ENCODE data around the gene GCG. TPM values are rescaled to one million over a fixed set of nuclear protein-coding genes. Genes with fewer than 3 reads are reported as not detected.

Gene GCG
- total RNA-seq, 1 experiment from 2014 or later, result not detected

DNA sequence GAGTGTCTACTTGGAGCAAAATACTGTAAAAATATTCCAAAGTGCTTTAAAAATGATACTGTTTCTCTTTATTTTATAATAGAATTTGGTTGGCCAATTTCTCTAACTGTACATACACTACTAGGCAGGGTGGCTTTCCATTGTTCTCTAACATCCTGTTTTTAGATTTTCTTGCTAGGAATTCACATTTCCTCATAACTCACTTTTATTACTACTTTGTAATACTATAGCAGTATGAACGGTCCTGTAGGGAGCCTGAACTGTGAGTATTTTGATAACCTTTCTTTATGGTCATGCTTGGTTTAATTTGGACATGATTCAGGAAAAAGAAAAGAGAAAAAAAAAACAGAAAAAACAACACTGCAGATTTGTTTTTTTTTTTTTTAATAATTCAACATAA is 37.8 kb downstream of the GCG start:
- H3K27me3 ChIP-seq (ENCODE audit: insufficient read depth, low read length), result no peaks in the 10 kb centered on the region
- no peak overlapping the region for H3K27ac ChIP-seq (ENCODE audit: low read depth, low read length)
- no peak overlapping the region for H3K4me3 ChIP-seq (replicated peaks in 1 of 2; ENCODE audit: low read depth in 1 of 2, low read length in 2 of 2)
- intact Hi-C loops (cut with micrococcal nuclease), result no loop called here
- H4K20me1 ChIP-seq (ENCODE audit: insufficient read depth), result no peaks in the 10 kb centered on the region
- ATAC-seq (no peak), DNase-seq (ENCODE audit: low read depth, low spot score) (no peak)
- H3K9me2 ChIP-seq (ENCODE audit: insufficient read depth), result no peaks in the 10 kb centered on the region
- ChIA-PET CTCF (no interaction called here), RAD21 (ENCODE audit: low non-redundant PET in 1 of 2, low total read pairs in 2 of 2, uncharacterized antibody in 2 of 2, unreplicated experiment in 2 of 2) (no interaction called here), POLR2A (no interaction called here)
- no peaks in the 10 kb centered on the region for H3K79me2 ChIP-seq (ENCODE audit: insufficient read depth, low read length)
- H3K4me1 ChIP-seq (ENCODE audit: control insufficient read depth in 1 of 2, insufficient read depth in 2 of 2, low read length in 2 of 2), result peaks cover 2 to 15% of the 10 kb centered on the region in 2 experiments; a peak in 1 of 4 replicates
- H3K4me2 ChIP-seq (ENCODE audit: low read length), result no peak overlapping the region
- H3K9me3 ChIP-seq (ENCODE audit: control insufficient read depth in 1 of 2, insufficient read depth in 1 of 2, low read depth in 1 of 2, low read length in 2 of 2), result no peaks in the 10 kb centered on the region; a peak in 1 of 4 replicates
- no TSS peak for BruUV-seq (replicated peaks)
- no peak for TF ChIP-seq SRF (IDR thresholded peaks at IDR 0.05; ENCODE audit: low read depth)
- TF ChIP-seq CEBPB (IDR thresholded peaks at IDR 0.05; ENCODE audit: low read depth), result no peak
- no peak for TF ChIP-seq ZFX (IDR thresholded peaks at IDR 0.05)
- TF ChIP-seq YY1 (IDR thresholded peaks at IDR 0.05; ENCODE audit: extremely low read depth, insufficient replicate concordance, low read depth, low read length), result no peak
- TF ChIP-seq, protein P1, sequence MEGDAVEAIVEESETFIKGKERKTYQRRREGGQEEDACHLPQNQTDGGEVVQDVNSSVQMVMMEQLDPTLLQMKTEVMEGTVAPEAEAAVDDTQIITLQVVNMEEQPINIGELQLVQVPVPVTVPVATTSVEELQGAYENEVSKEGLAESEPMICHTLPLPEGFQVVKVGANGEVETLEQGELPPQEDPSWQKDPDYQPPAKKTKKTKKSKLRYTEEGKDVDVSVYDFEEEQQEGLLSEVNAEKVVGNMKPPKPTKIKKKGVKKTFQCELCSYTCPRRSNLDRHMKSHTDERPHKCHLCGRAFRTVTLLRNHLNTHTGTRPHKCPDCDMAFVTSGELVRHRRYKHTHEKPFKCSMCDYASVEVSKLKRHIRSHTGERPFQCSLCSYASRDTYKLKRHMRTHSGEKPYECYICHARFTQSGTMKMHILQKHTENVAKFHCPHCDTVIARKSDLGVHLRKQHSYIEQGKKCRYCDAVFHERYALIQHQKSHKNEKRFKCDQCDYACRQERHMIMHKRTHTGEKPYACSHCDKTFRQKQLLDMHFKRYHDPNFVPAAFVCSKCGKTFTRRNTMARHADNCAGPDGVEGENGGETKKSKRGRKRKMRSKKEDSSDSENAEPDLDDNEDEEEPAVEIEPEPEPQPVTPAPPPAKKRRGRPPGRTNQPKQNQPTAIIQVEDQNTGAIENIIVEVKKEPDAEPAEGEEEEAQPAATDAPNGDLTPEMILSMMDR (IDR thresholded peaks at IDR 0.05 in 2 of 3, conservative IDR thresholded peaks at IDR 0.05 in 1 of 3; ENCODE audit: borderline replicate concordance in 1 of 3, insufficient read depth in 1 of 3, low read depth in 2 of 3, low read length in 2 of 3), result no peak
- TF ChIP-seq, protein P2, sequence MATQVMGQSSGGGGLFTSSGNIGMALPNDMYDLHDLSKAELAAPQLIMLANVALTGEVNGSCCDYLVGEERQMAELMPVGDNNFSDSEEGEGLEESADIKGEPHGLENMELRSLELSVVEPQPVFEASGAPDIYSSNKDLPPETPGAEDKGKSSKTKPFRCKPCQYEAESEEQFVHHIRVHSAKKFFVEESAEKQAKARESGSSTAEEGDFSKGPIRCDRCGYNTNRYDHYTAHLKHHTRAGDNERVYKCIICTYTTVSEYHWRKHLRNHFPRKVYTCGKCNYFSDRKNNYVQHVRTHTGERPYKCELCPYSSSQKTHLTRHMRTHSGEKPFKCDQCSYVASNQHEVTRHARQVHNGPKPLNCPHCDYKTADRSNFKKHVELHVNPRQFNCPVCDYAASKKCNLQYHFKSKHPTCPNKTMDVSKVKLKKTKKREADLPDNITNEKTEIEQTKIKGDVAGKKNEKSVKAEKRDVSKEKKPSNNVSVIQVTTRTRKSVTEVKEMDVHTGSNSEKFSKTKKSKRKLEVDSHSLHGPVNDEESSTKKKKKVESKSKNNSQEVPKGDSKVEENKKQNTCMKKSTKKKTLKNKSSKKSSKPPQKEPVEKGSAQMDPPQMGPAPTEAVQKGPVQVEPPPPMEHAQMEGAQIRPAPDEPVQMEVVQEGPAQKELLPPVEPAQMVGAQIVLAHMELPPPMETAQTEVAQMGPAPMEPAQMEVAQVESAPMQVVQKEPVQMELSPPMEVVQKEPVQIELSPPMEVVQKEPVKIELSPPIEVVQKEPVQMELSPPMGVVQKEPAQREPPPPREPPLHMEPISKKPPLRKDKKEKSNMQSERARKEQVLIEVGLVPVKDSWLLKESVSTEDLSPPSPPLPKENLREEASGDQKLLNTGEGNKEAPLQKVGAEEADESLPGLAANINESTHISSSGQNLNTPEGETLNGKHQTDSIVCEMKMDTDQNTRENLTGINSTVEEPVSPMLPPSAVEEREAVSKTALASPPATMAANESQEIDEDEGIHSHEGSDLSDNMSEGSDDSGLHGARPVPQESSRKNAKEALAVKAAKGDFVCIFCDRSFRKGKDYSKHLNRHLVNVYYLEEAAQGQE (IDR thresholded peaks at IDR 0.05; ENCODE audit: low read depth), result no peak
- TF ChIP-seq, protein P3, sequence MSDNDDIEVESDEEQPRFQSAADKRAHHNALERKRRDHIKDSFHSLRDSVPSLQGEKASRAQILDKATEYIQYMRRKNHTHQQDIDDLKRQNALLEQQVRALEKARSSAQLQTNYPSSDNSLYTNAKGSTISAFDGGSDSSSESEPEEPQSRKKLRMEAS (IDR thresholded peaks at IDR 0.05), result no peak
- TF ChIP-seq, protein P4, sequence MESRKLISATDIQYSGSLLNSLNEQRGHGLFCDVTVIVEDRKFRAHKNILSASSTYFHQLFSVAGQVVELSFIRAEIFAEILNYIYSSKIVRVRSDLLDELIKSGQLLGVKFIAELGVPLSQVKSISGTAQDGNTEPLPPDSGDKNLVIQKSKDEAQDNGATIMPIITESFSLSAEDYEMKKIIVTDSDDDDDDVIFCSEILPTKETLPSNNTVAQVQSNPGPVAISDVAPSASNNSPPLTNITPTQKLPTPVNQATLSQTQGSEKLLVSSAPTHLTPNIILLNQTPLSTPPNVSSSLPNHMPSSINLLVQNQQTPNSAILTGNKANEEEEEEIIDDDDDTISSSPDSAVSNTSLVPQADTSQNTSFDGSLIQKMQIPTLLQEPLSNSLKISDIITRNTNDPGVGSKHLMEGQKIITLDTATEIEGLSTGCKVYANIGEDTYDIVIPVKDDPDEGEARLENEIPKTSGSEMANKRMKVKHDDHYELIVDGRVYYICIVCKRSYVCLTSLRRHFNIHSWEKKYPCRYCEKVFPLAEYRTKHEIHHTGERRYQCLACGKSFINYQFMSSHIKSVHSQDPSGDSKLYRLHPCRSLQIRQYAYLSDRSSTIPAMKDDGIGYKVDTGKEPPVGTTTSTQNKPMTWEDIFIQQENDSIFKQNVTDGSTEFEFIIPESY (IDR thresholded peaks at IDR 0.05; ENCODE audit: extremely low read depth, insufficient replicate concordance, low read length), result no peak
- no peak for TF ChIP-seq SP1 (IDR thresholded peaks at IDR 0.05; ENCODE audit: low read depth)
- TF ChIP-seq EZH2phosphoT487 (IDR thresholded peaks at IDR 0.05; ENCODE audit: borderline replicate concordance), result no peak
- TF ChIP-seq, protein P5, sequence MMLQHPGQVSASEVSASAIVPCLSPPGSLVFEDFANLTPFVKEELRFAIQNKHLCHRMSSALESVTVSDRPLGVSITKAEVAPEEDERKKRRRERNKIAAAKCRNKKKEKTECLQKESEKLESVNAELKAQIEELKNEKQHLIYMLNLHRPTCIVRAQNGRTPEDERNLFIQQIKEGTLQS (IDR thresholded peaks at IDR 0.05), result no peak
- TF ChIP-seq ZNF274 (IDR thresholded peaks at IDR 0.05; ENCODE audit: low read depth, low read length), result no peak
- no peak for TF ChIP-seq CBX3 (IDR thresholded peaks at IDR 0.05; ENCODE audit: low read depth)
- no peak for TF ChIP-seq EZH2 (IDR thresholded peaks at IDR 0.05)
- TF ChIP-seq EGR1 (IDR thresholded peaks at IDR 0.05; ENCODE audit: low read depth), result no peak
- TF ChIP-seq FOSL1 (IDR thresholded peaks at IDR 0.05; ENCODE audit: low read depth), result no peak
- no peak for TF ChIP-seq RAD21 (IDR thresholded peaks at IDR 0.05; ENCODE audit: low read depth)
- no peak for TF ChIP-seq SIN3A (IDR thresholded peaks at IDR 0.05; ENCODE audit: low read depth)
- TF ChIP-seq ELF1 (IDR thresholded peaks at IDR 0.05; ENCODE audit: borderline replicate concordance, low read depth), result no peak
- no peaks in the 10 kb centered on the region for H3K36me3 ChIP-seq (ENCODE audit: control insufficient read depth in 1 of 2, insufficient read depth in 2 of 2, low read length in 2 of 2)
- H2AFZ ChIP-seq (ENCODE audit: low read depth, low read length, poor library complexity, severe bottlenecking), result no peak overlapping the region
- no peak overlapping the region for H3K9ac ChIP-seq (ENCODE audit: low read length)

Data from HCT116 (cell line).